ENCODE data around the gene PSME3. TPM values are rescaled to one million over a fixed set of nuclear protein-coding genes. Genes with fewer than 3 reads are reported as not detected.
A peak's percentile ranks its signal among the peaks of the same experiment; 100 is the strongest.

PSME3 gene
- total and polyA plus RNA-seq, 2 of the 13 experiments (the other 11 are each of a cell fraction or from before 2014, with no cell fraction given): 66.3 to 135 TPM

GRCh38 chr17:42797067-42798007 lies 35.9 kb upstream of the PSME3 start (continued):
- TF ChIP-seq ZNF646 (CRISPR knock-in tag; IDR thresholded peaks at IDR 0.05): no peak
- TF ChIP-seq ZNF780A (CRISPR knock-in tag; IDR thresholded peaks at IDR 0.05): no peak

GRCh38 chr17:42798011-42798382 lies 35.2 kb upstream of the PSME3 start:
- ATAC-seq (peak; percentile 2; the same call in 2 of the 3 replicates), DNase-seq (ENCODE audit: low spot score) (no peak), FAIRE-seq (no peak)
- H3K9ac ChIP-seq (ENCODE audit: insufficient read depth, low read depth, low read length): peak overlapping the region; percentile 94
- peaks cover 19% of the 10 kb centered on the region for H3K79me2 ChIP-seq (ENCODE audit: insufficient read depth, low read length)
- H3K9me3 ChIP-seq (ENCODE audit: low read length): no peaks in the 10 kb centered on the region
- H3K36me3 ChIP-seq (replicated peaks in 1 of 2; ENCODE audit: control insufficient read depth in 1 of 2, insufficient read depth in 2 of 2, low read length in 2 of 2): peaks cover 0 to 2% of the 10 kb centered on the region in 2 experiments; a peak in 3 of 5 replicates
- peak overlapping the region; percentile 88 for H3K27ac ChIP-seq (ENCODE audit: extremely low read length, insufficient read depth, low read length)
- CTCF ChIA-PET (ENCODE audit: low intra/inter-chr PET ratio, low total read pairs): no interaction called here
- no peaks in the 10 kb centered on the region for H4K20me1 ChIP-seq (ENCODE audit: insufficient read depth, low read length)
- in situ Hi-C loops (cut with HindIII; ENCODE audit: extremely low pct_ligation_motif_present, low pct_unique_long_range_greater_than_20kb): no loop called here
- intact Hi-C loops (cut with micrococcal nuclease; ENCODE audit: unreplicated experiment): loop anchor here (2.0 kb wide), 1 partner anchor 27 kb away; the partner anchor contains the start of gene BECN1
- no TSS peak for BruUV-seq (replicated peaks)
- H3K4me3 ChIP-seq (replicated peaks in 1 of 3; ENCODE audit: insufficient read depth in 1 of 3, low read depth in 2 of 3, low read length in 3 of 3): peak overlapping the region; percentile 88 to 94 (median 94)
- peak overlapping the region; percentile 100 for H3K4me2 ChIP-seq (ENCODE audit: low read depth, low read length)
- WGBS (ENCODE audit: low lambda C conversion rate): under 1% methylated on average over 10 of the region's 10 CpGs
- no peaks in the 10 kb centered on the region; a peak in 2 of 5 replicates for H3K27me3 ChIP-seq (ENCODE audit: control insufficient read depth in 1 of 2, insufficient read depth in 2 of 2, low read length in 2 of 2)
- POLR2A ChIA-PET: interaction anchor here (0.6 to 12.5 kb wide), 40 partner anchors 9 to 518 kb away, joined by 3 to 278 read pairs (median 4); partner anchors contain the start of genes BECN1, EZH1, PLEKHH3 and PSMC3IP
- H2AFZ ChIP-seq (ENCODE audit: low read length): no peak overlapping the region
- H3K4me1 ChIP-seq (ENCODE audit: insufficient read depth, low read length): peaks cover 51% of the 10 kb centered on the region
- TF ChIP-seq NPAS2 (CRISPR knock-in tag; IDR thresholded peaks at IDR 0.05; ENCODE audit: borderline replicate concordance) (0 out of 2 replicates have a peak, but pooled peaks have one; percentile 37), SNAI1 (CRISPR knock-in tag; IDR thresholded peaks at IDR 0.05; ENCODE audit: borderline replicate concordance) (peak; percentile 74; the same call in 1 of the 2 replicates), ZNF33A (CRISPR knock-in tag; IDR thresholded peaks at IDR 0.05; ENCODE audit: borderline replicate concordance) (no peak), FOSL1 (CRISPR knock-in tag; IDR thresholded peaks at IDR 0.05; ENCODE audit: borderline replicate concordance) (no peak), ZNF30 (CRISPR knock-in tag; IDR thresholded peaks at IDR 0.05) (0 out of 2 replicates have a peak, but pooled peaks have one; percentile 78), WIZ (CRISPR knock-in tag; IDR thresholded peaks at IDR 0.05) (peak; percentile 8; the same call in 1 of the 2 replicates), ZNF430 (CRISPR knock-in tag; IDR thresholded peaks at IDR 0.05) (peak; percentile 37; the same call in 1 of the 2 replicates), ZNF468 (CRISPR knock-in tag; IDR thresholded peaks at IDR 0.05) (no peak), ZNF18 (CRISPR knock-in tag; IDR thresholded peaks at IDR 0.05; ENCODE audit: insufficient replicate concordance) (peak; percentile 48)

Data from HepG2 (cell line).